Spleen (tissue), 11 donors: ENCODE results near the gene KMT5C. TPM values are rescaled to one million over a fixed set of nuclear protein-coding genes. Genes with fewer than 3 reads are reported as not detected.

Experiments used
- DNase-seq: peaks from one replicate; pipeline ENCODE4 v3.0.0-alpha.2; 2020
- H3K27ac ChIP-seq, 8 donors: fragments of 200-600 bp; sonication (generic) in 7 of 8; 1 replicate in 4 of 8; 2 replicates in 4 of 8; pipeline versions ENCODE4 v1.5.0 to v1.8.0; 2016 to 2021; ENCODE audit warnings: inconsistent platforms in 4 of 8, mild to moderate bottlenecking in 4 of 8, moderate library complexity in 1 of 8
- H3K27me3 ChIP-seq, 7 donors: fragments of 200-600 bp; sonication (generic) in 6 of 7; replicated peaks in 1 of 7; 1 replicate in 4 of 7; 2 replicates in 3 of 7; pipeline versions ENCODE4 v1.5.0 to v1.8.0; 2016 to 2021; ENCODE audit warnings: inconsistent platforms in 3 of 7, mild to moderate bottlenecking in 1 of 7
- H3K36me3 ChIP-seq, 6 donors: fragments of 200-600 bp; sonication (generic) in 5 of 6; 1 replicate in 4 of 6; 2 replicates in 2 of 6; pipeline versions ENCODE4 v1.5.0 to v1.8.0; 2016 to 2021; ENCODE audit warnings: inconsistent platforms in 2 of 6
- H3K4me1 ChIP-seq, 6 donors: fragments of 200-600 bp; sonication (generic) in 5 of 6; 1 replicate in 3 of 6; 2 replicates in 3 of 6; pipeline versions ENCODE4 v1.5.0 to v1.8.0; 2016 to 2021; ENCODE audit warnings: inconsistent platforms in 3 of 6
- H3K4me3 ChIP-seq, 8 donors: fragments of 200-600 bp; sonication (generic) in 7 of 8; 1 replicate in 4 of 8; 2 replicates in 4 of 8; pipeline versions ENCODE4 v1.5.0 to v1.8.0; 2016 to 2021; ENCODE audit warnings: inconsistent platforms in 4 of 8, mild to moderate bottlenecking in 4 of 8, moderate library complexity in 2 of 8
- H3K9me3 ChIP-seq, 8 donors: fragments of 200-600 bp; sonication (generic) in 7 of 8; 1 replicate in 4 of 8; 2 replicates in 4 of 8; pipeline versions ENCODE4 v1.5.0 to v1.8.0; 2016 to 2021; ENCODE audit warnings: inconsistent platforms in 4 of 8
- CTCF ChIP-seq, 11 experiments: fragments of 200-600 bp in 7 of 11; fragments of 450-650 bp in 4 of 11; sonication (generic) in 4 of 11; IDR thresholded peaks in 8 of 11; conservative IDR thresholded peaks in 3 of 11; 1 replicate in 7 of 11; 2 replicates in 4 of 11; pipeline versions ENCODE4 v1.4.0 to v1.8.0; 2016 to 2021; ENCODE audit warnings: antibody characterized with exemption in 11 of 11, inconsistent platforms in 4 of 11, mild to moderate bottlenecking in 1 of 11
- POLR2A ChIP-seq, 3 donors: fragments of 450-650 bp; IDR thresholded peaks; one replicate each; pipeline ENCODE4 v1.5.1; 2017; ENCODE audit warnings: antibody characterized with exemption in 3 of 3, mild to moderate bottlenecking in 1 of 3
- POLR2AphosphoS5 ChIP-seq, 3 donors: sonication (generic); formaldehyde crosslinking; IDR thresholded peaks; one replicate each; pipeline ENCODE4 v1.5.1; 2017; ENCODE audit warnings: antibody characterized with exemption in 3 of 3
- WGBS, 5 donors: extraction: QIAGEN DNeasy Blood & Tissue Kit in 3 of 5; methylation state at CpG; one replicate each; pipeline versions ENCODE4 v1.1.5 to v1.1.7; 2013 to 2018; 5-methylcytosine and 5-hydroxymethylcytosine counted together
- intact Hi-C: fragments of 100-400 bp; cut with DNase I; formaldehyde crosslinking; loops from one replicate; pipeline ENCODE4 v1.15.0; 2023; ENCODE audit warnings: low total_unique reads
- polyA plus RNA-seq, 3 donors: library from polyadenylated mRNA; stranded (reverse); fragments of 200-250 nt; gene quantifications; one replicate each; pipeline ENCODE4 v1.2.1, GENCODE V29; 2013
- total RNA-seq, 7 donors: library from RNA; depleted of rRNA in 3 of 7; stranded (reverse); fragments of >200 nt in 3 of 7; fragmentation: NEBNext Ultra II Directional in 4 of 7; extraction: Animal tissue kit (Norgen Biotek cat#: 25700) in 4 of 7; gene quantifications; one replicate each; pipeline versions ENCODE4 v1.1.0 to v1.2.1, GENCODE V29; 2016 to 2021
- donor health status: healthy with polysubstance abuse.
- donor health status: DM: no; HTN: no; CAD: no; lungs with moderate emphysema.
- donor health status: DM: no; HTN: no; CAD: no.
- donor health status: Bipolar disorder and iron deficiency.
- donor health status: healthy.
- donor health status: DM: no; HTN: no; CAD: no.
- donor health status: DM: yes; HTN: yes; CAD: no.

Gene KMT5C
- total and polyA plus RNA-seq, 10 donors: 5.7 to 18.1 (median 12.2) TPM

- TF ChIP-seq POLR2A (IDR thresholded peaks at IDR 0.05): no peak
- TF ChIP-seq POLR2AphosphoS5 (IDR thresholded peaks at IDR 0.05): no peak
- no peak for TF ChIP-seq CTCF (IDR thresholded peaks at IDR 0.05 in 8 of 11, conservative IDR thresholded peaks at IDR 0.05 in 3 of 11)
- peak; percentile 96 for DNase-seq
- Histone ChIP-seq H3K9me3 (no peaks in the 10 kb centered on the region), H3K27ac (peak overlapping the region; percentile 88 to 96 (median 93)), H3K36me3 (peaks cover 4 to 36% (median 33%) of the 10 kb centered on the region in 6 donors), H3K4me3 (peak overlapping the region; percentile 74 to 96 (median 90)), H3K27me3 (no peaks in the 10 kb centered on the region), H3K4me1 (peaks cover 43 to 66% (median 56%) of the 10 kb centered on the region in 6 donors)
- WGBS, 5 donors: 3 to 7% (median 5%) methylated on average over 28 to 34 of the region's 34 CpGs
- intact Hi-C loops: no loop called here
Measured at GRCh38 chr19:55384920-55385723, 45.4 kb downstream of the KMT5C start.

GRCh38 chr19:55385724-55386492, 46.2 kb downstream of the KMT5C start, which contains the start of gene RPL28:
RPL28 (plus strand) TSS chr19:55385932; CDS start chr19:55386358, 426 bp downstream.
- 0 to 1% (median 0%) methylated on average over 46 to 68 of the region's 68 CpGs for WGBS, 5 donors
- Histone ChIP-seq H3K4me3 (peak within 1 kb of the TSS; percentile 74 to 96 (median 90)), H3K9me3 (no peaks in the 10 kb centered on the region), H3K36me3 (peaks cover 4 to 44% (median 38%) of the 10 kb centered on the region in 6 donors), H3K27ac (peak within 1 kb of the TSS; percentile 88 to 96 (median 93)), H3K27me3 (no peaks in the 10 kb centered on the region), H3K4me1 (peaks cover 43 to 73% (median 59%) of the 10 kb centered on the region in 6 donors)
- peak; percentile 100 for TF ChIP-seq POLR2AphosphoS5 (IDR thresholded peaks at IDR 0.05)
- peak in 1 of 11 experiments; percentile 21 for TF ChIP-seq CTCF (IDR thresholded peaks at IDR 0.05 in 8 of 11, conservative IDR thresholded peaks at IDR 0.05 in 3 of 11)
- TF ChIP-seq POLR2A (IDR thresholded peaks at IDR 0.05): peak; percentile 96 to 99 (median 97)
- intact Hi-C loops: no loop called here
- peak; percentile 99 for DNase-seq

- intact Hi-C loops: no loop called here
- Histone ChIP-seq H3K4me3 (peak overlapping the region; percentile 74 to 96 (median 90)), H3K4me1 (peaks cover 43 to 80% (median 62%) of the 10 kb centered on the region in 6 donors), H3K36me3 (peaks cover 4 to 51% (median 43%) of the 10 kb centered on the region in 6 donors), H3K9me3 (no peaks in the 10 kb centered on the region), H3K27ac (peak overlapping the region; percentile 88 to 96 (median 93)), H3K27me3 (no peaks in the 10 kb centered on the region)
- WGBS, 5 donors: 1 to 4% (median 1%) methylated on average over 20 to 33 of the region's 33 CpGs
- DNase-seq: peak; percentile 83
- TF ChIP-seq CTCF (IDR thresholded peaks at IDR 0.05 in 8 of 11, conservative IDR thresholded peaks at IDR 0.05 in 3 of 11): no peak
- TF ChIP-seq POLR2A (IDR thresholded peaks at IDR 0.05): no peak
- no peak for TF ChIP-seq POLR2AphosphoS5 (IDR thresholded peaks at IDR 0.05)
Measured at GRCh38 chr19:55386493-55386971, 46.9 kb downstream of the KMT5C start.
